ENCODE results near the gene LMBR1.
"Not testable (repeated sequence)": the region's sequence is repeated elsewhere in the genome, so short reads cannot be mapped to it uniquely, and the experiment has no call there.

Gene LMBR1

DNA sequence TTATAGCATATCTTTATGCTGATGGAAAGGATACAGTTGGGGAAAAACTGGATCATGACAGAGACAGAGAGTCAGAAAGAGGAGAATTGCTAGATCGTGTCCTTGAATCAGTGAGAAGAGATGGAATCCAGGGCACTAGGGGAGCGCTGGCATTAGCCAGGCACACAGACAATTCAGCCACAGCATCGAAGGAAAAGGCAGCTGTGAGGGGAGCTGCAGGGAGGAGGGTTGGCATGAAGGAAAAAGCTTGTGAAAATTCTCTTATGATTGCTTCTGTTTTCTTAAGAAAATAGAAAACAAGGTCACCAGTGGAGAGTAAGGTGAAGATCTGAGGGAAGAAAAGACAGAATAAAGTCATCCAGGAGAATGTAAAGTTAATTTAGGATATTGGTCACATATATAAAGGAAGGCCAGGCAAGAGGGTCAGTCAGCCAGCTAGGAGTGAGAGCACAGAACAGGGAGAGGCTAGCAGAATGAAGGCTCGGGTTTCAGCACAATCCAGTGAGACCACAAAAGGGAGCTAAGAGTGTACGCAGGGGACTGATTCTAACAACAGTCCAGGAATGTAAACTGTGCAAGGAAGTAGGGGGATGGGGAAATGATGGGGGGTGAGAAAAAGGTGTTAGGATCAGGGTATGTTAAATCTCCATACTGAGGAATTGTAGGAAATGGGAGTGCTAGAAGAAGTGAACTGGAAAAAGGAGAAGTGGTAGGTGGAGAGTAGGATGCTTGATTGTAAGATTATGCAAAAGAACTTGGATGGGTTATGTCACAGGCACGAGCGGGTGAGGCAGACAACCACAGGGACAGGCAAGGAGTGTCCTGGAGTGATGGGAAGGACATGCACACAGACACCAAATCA is 140.4 kb downstream of the LMBR1 start:
- no peak for FAIRE-seq

DNA sequence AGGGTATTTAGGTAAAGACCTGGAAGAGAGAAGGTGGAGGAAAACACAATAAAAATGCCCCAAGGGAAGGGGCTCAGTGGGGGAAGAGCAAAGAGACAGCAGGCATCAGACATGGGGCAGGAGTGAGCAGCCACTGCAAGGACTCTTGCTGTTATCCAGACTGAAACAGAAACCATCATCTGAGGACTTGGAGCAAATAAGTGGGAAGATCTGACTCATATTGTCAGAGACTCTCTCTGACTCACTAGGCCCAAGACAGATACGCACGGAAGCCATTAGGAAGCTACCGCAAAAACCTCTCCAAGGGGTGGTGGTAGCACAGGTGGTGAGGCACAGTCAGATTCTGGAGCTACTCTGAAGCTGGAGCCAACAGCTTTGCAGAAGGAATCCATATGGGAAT is 141.7 kb downstream of the LMBR1 start:
- no peak for FAIRE-seq

DNA sequence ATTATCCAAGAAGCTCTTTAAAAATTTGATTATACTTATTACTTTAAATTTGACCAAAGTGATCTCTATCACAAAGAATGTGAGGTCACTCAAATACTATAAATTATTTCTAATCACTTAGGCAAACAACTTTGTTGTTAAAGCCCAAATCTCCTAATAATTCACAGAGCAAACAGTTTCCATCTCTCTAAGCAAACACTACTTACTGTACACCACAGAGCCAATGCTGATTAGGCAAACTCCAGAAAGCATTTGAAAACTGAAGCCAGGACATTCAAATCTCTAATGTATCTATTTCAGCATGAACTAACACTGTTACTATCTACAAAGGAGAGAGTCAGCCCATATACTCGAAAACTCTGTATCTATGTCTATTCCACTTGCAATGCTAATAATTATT is 145.3 kb downstream of the LMBR1 start:
- no peak for FAIRE-seq

DNA sequence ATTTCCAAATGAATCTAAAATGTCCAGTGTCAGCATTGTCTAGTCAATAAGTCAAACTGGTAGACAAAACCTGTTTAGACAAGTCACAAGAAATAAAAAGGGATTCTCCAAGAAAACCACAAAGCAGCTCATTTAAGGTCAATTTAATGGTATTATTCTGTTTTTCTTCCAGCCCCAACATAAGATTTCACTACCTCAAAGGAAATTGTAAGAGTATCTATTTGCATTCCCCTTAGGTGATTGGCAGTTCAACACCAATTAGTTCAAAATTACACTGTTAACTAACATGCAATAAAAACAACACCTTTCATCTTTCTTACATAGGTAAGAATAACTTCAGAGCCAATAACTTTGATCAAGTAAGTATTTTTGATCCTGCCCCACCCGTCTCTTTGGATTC is 146.1 kb downstream of the LMBR1 start:
- no peak for FAIRE-seq

DNA sequence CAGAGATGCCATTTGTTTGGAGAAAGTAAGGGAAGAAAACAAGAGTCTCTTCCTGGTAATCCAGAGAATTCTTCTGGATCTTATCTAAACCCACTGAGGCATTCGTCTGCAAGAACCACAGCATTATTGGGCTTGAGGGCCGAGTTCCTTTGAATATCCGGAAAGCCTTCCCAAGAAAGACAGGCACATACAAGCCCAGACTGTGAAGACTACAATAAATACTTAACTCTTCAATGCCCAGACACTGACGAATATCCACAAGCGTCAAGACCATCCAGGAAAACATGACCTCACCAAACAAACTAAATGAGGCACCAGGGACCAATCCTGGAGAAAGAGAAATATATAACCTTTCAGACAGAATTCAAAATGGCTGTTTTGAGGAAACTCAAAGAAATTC is 153.4 kb downstream of the LMBR1 start:
- no peak for FAIRE-seq

DNA sequence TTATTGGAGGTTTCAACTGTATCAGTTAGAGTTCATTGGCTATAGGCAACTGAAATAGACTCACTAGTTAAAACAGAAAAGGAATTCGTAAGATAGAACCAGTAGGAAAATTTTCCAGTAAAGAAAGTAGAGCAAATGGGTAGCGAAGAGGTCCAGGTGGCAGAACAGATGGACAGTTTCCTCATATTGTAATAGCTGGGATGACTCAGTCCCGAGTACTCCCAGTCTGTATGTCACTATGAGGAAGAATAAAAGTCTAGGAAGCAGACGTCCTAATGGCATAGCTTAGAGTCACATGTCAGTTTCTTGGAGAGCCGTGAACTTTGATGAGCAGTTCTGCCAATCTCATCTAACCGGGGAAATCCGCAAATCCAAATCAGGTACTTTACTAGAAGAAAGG is 157.1 kb downstream of the LMBR1 start:
- FAIRE-seq: no peak

DNA sequence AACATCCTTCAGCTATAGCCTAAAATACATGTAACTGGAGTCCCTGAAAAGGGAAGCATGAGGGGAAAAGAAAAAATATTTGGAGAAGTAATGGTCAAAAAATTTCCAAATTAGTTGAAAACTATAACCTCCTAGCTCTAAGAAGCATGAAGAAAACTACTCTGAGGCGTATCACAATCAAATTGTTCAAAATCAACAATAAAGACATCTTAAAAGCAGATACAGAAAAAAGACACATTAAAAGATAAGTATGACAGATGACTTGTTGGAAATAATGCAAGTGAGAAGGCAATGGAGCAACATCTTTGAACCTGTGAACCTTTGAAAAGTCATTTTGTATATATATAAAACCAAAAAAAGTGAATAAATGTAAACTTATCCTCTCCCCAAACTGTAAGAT is 159.3 kb downstream of the LMBR1 start:
- no peak for FAIRE-seq

DNA sequence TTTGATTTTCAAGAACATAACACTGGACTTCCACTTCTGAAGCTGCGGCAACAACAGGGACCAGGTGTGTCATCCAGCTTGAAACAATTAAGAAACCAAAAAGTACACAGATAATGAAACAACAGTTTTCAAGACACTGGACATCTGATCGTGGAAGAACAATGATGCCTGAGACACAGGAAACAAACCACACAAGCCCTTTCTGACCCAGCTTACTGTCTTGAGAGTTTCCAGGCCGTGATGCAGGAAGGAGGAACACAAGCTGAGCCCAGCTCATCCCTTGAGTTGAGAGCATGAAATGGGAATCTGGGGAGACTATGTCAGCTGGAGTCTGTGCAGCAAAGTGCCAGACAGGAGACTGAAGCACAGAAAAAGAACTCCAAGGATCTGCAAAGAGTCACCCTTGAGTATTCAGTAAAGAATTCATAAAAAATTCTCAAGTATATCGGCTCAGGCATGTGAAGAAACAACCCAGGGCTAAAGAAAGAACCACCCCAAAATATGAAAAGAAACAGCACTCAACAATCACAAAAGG is 160.8 kb downstream of the LMBR1 start:
- no peak for FAIRE-seq

DNA sequence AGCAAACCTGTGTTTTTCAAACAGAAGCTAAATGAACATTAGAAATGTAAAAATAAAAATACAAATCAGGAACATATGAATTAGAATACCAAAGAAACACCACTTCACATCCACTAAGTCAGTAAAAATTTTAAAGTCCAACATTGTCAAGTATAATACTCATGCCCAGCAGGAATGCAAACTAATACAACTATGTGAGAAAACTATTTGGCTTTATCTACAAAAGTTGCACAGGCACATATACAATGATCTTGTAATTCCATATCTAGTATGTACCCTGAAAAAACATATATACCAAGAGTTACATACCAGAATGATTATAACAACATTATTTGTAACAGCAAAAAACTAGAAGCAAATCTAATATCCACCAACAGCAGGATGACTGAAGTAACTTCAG is 161.3 kb downstream of the LMBR1 start:
- FAIRE-seq: no peak

DNA sequence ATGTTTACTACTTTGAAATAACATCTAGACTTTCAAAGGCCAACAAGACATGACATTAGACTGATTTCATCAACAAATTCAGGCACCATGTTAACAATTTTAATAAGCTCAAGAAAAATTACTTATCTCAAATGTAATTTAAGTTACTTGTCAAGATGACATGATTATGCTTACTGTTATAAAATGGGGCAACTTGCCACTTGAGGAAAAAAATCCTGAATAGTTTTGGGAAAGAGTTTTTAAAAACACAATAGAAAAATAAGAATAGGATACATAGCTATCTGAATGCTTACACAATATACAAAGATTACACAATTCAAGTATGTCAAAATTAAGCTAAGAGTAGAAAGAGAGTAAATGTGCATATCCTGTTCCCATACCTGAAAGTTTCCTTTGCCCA is 167.0 kb downstream of the LMBR1 start:
- no peak for FAIRE-seq

DNA sequence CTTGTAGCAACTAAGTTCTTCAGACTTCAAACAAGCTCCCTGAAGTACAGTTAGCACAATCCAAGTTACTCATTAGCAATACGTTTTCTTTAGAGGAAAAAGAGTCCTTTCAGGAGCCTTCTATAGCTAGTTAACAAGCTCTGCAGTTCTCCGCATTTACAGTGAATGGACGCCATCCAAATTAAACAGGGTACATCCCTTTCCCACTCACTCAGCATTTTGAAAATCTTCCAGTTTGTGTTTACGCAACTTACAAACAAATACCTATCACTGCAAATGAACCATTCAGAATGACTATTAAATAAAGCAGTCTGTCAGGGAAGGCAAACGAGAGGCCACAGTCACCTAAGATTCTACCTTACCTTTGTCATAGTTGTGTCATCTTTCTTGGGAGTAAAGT is 167.9 kb downstream of the LMBR1 start:
- FAIRE-seq: no peak

DNA sequence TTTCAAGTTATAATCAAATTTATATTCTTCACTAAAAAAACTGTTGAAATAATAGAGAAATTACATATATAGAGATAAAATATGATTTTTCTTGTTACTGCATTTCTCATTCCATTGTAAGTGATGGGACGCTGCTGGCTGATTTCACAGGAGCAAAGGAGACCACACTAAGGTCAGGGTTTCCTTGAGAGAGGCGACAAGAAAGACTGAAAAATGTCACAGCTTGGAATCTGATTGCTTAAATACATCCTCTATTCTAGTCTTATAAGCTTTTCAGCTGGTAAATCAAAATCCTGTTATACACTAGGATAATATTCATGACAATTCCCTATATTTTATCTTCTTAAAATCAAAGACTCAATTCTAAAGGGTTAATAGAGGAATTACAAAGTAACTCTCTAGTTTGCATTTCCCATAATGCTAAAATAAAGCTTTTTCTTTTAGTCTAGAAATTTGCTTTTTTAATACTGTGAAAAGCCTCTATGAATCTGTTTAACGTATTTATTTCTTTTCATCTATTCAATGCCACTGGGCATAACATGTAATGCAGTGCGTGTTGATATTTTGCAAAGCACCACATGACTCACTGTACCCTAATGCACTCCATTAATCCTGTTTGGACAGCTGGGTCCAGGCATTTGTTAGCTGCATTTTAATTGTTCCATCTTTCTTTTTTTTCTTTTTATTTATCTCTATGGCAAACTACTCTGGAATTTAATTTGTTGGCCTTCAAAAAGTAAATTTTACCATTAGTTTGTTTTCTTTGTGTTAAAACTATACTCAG is 170.7 kb downstream of the LMBR1 start:
- FAIRE-seq: no peak

DNA sequence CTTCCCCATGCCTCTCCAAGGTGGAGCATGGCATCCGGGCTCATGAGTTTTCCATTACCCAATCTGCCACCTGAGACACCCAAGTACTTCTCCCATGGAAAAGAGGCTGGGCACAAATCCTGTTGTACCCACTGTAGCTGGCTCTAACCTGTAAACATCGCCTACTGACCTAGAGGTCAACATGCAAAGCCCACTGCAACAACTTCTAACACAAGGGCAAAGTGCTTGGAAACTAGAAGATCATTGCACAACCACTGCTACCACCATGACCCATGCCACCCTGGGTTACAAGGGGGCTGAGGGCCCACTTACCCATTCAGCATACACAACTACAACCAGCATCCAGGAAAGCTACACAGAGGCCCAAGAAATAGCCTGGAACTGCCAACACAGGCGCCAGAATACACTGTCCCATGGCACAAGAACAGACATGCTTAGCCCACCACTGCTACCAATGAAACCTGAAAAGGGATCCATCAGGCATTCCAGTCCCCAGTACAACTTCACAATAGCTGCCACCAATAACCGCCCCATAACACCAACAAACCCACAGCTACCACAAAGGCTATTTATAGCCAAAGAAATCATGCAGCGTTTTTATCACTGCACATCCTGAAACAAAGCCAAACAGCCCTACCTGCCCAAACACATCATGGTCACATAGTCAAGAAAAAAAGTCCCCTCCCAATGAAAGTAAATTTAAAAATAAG is 189.1 kb downstream of the LMBR1 start:
- FAIRE-seq: no peak

DNA sequence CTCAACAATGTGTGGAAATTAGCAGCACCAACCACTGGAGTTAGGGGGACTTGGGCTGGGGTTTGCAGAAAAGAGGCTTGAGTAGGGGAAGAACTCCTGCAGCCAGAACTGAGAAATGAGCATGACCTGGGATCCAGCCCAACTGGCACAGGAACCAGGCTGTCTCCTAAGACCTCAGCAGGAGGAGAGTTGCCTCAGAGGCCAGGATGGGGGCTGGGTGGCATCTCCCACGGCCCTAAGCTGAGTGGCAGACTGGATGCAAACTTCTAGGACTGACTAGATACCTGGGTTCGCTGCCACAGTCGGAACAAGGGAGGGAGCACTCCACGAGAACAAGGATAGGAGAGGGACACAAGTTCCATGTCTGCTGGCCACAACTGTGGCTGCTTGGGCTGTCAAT is 189.8 kb downstream of the LMBR1 start:
- FAIRE-seq: no peak

DNA sequence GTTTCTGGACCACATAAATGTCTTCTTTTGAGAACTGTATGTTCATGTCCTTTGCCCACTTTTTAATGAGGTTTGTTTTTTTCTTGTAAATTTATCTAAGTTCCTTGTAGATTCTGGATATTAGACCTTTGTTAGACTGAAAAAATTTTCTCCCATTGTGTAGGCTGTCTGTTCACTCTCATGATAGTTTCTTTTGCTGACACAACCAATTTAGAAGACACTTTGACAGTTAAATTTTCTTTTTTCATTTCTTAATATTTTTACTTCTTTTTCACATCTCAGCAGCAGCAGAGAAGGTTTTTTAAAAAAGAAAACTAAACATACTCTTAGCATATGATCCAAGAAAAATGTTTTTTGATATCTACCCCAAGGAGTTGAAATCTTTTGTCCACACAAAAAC is 190.6 kb downstream of the LMBR1 start:
- no peak for FAIRE-seq

DNA sequence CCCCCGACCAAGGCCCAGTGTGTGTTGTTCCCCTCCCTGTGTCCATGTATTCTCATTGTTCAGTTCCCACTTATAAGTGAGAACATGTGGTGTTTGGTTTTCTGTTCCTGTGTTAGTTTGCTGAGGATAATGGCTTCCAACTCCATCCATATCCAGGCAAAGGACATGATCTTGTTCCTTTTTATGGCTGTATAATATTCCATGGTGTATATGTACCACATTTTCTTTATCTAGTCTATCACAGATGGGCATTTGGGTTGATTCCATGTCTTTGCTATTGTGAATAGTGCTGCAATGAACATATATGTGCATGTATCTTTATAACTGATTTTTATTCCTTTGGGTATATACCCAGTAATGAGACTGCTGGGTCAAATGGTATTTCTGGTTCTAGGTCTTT is 191.2 kb downstream of the LMBR1 start:
- FAIRE-seq: not testable (repeated sequence)

DNA sequence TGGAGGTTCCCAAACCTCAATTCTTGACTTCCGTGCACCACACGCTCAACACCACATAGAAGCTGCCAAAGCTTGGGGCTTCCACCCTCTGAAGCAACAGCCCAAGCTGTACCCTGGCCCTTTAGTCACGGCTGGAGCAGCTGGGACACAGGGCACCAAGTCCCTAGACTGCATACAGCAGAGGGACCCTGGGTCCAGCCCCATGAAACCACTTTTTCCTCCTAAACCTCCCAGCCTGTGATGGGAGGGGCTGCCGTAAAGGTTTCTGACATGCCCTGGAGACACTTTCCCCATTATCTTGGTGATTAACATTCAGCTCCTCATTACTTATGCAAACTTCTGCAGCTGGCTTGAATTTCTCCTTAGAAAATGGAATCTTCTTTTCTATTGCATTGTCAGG is 194.5 kb downstream of the LMBR1 start:
- FAIRE-seq: not testable (repeated sequence)

DNA sequence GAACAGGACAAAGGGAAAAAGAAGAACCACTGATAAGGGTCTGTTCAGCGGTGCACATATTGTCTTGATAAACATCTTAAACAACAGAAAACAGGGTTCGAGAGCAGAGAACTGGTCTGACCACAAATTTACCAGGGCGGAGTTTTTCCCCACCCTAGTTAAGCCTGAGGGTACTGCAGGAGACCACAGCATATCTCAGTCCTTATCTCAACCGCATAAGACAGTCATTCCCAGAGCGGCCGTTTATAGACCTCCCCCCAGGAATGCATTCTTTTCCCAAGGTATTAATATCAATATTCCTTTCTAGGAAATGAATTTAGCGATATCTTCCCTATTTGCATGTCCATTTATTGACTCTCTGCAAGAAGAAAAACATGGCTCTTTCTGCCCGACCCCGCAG is 195.7 kb downstream of the LMBR1 start:
- not testable (repeated sequence) for FAIRE-seq

DNA sequence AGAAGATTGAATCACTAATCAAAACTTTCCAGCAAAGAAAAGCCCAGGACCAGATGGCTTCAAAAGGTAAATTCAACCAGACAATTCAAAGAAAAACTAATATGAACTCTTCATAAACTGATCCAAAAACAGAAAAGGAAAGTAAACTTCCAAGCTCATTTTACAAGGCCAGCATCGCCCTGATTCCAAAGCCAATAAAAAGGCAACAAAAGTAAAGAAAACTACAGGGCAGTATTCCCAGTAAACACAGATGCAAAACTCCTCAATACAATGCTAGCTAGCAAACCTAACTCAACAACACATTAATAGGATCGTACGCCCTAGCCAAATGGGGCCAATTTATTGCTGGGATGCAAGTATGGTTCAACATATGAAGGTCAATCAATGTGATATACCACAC is 199.4 kb downstream of the LMBR1 start:
- FAIRE-seq: no peak

DNA sequence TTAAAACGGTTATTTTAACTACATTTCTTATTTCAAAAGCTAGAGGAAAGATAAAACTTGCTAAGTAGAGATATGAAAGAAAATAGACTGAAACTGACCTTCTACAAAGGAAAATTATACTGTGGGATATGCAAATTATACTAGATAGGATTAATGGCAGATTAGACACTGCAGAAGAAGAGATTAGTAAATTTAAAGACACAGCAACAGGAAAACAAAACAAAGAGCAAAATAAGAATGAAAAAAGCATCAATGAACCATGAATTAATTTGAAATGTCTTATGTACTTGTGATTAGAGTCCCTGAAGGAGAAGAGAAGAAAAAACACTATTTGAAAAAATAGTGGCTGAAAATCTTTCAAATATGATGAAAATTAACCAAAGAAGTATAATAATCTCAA is 200.1 kb downstream of the LMBR1 start:
- FAIRE-seq: no peak

DNA sequence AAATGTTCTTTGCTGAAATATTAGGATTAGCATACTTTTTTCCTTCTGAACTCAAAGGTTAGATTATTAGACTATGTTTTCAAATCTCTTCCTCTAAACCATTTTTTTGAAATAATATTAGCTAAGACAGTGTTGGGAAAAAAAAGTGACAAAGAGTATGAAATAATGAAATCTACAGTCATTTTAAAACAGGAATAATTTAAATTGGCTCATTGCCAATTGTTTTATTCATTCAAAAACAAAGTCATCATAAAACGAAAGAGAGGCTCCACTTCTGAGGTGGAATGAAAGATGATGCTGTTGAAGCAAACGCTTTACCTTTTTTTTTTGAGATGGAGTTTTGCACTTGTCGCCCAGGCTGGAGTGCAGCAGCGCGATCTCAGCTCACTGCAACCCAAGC is 201.2 kb downstream of the LMBR1 start:
- FAIRE-seq: no peak

DNA sequence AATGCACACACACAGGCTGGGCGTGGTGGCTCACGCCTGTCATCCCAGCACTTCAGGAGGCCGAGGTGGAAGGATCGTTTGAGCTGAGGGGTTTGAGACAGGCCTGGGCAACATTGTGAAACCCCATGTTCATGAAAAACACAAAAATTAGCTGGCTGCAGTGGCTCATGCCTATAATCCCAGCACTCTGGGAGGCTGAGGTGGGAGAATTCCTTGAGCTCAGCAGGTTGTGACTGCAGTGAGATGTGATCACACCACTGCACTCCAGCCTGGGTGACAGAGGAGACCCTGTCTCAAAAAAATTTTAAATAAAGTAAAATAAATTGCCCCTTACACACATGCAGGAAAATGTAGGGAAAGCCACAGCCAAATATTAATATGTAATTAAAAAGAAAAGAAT is 208.3 kb downstream of the LMBR1 start:
- FAIRE-seq: no peak

DNA sequence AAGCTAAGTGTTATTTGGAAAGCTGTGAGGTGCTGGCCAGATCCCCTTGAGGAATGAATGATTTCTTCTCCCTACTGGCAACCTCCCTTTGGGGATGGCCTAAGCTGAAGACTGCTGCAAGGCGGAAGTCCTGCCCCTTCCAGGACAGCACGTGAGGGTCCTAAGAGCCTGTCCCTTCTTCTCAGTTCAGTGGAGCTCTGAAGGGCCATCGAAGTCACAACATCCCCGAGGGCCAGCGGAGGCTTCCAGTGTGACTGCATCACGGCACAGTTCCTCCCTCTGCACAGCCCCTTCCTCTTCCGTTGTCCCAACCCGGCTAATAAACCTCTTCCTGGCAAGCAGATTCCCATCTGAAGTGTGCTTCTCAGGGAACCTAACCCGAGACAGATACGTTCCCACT is 208.7 kb downstream of the LMBR1 start:
- FAIRE-seq: no peak

DNA sequence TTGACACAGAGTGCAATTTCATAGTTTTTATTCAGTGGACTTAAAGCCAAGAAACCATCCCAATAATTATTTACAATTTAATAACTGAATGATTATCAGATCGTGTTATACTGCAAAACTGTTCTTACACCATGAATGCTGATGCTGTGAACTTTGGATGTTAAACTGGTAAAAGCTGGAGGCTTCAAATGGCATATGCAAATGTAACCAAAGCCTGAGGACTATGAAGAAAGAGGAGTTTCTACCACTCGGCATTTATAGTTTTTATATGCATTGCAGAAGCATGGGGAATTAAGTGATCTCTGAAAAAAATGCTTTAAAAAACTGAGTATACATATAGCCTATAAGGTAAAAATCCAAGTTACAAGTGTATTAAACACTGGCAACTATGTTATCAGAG is 210.1 kb downstream of the LMBR1 start:
- FAIRE-seq: no peak

All from TTC549 (cell line).